Measurements from ENCODE around the gene LRFN2. TPM values are rescaled to one million over a fixed set of nuclear protein-coding genes. Genes with fewer than 3 reads are reported as not detected.

LRFN2 gene
- total and polyA plus RNA-seq, 2 of the 8 experiments (the other 6 are each of a cell fraction or from before 2014, with no cell fraction given) = 2.3 TPM

DNA sequence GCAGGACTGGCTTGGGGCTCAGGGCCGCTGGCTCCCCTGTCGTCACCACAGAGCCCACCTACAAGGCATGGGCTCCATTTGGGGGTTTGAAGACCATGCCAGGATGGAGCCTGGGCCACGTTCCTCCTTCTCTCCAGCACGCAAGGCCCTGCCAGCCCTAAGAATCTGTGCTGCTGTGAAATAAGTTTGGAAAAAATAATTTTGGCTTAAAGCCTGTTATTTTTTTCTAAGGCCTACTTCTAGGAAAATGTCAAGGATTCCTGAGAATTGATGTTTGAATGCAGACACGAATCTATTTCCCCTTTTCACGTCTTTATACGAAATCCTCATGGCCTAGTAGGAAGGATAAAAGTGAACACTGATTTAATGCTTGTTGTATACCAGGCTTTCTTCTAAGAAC, 107.5 kb downstream of the LRFN2 start:
- no peak overlapping the region for H2BK5ac ChIP-seq (ENCODE audit: low read depth, low read length)
- TF ChIP-seq CHD1 (IDR thresholded peaks at IDR 0.05; ENCODE audit: low read depth, low read length) = no peak
- TF ChIP-seq EGR1 (IDR thresholded peaks at IDR 0.05; ENCODE audit: borderline replicate concordance, low read depth, low read length) = no peak
- TF ChIP-seq NRF1 (IDR thresholded peaks at IDR 0.05; ENCODE audit: low read depth, low read length) = no peak
- TF ChIP-seq BACH1 (IDR thresholded peaks at IDR 0.05; ENCODE audit: low read length) = no peak
- no peak for TF ChIP-seq EZH2 (IDR thresholded peaks at IDR 0.05; ENCODE audit: low read depth, low read length, severe bottlenecking)
- TF ChIP-seq TBP (IDR thresholded peaks at IDR 0.05; ENCODE audit: low read depth, low read length) = no peak
- TF ChIP-seq KDM5A (IDR thresholded peaks at IDR 0.05; ENCODE audit: low read length) = no peak
- TF ChIP-seq MAX (IDR thresholded peaks at IDR 0.05) = no peak
- TF ChIP-seq SIRT6 (IDR thresholded peaks at IDR 0.05; ENCODE audit: low read length) = no peak
- TF ChIP-seq CEBPB (IDR thresholded peaks at IDR 0.05; ENCODE audit: low read depth, low read length) = no peak
- TF ChIP-seq TEAD4 (IDR thresholded peaks at IDR 0.05; ENCODE audit: low read depth, low read length) = no peak
- TF ChIP-seq TCF12 (IDR thresholded peaks at IDR 0.05; ENCODE audit: low read depth, low read length) = no peak
- no peak for TF ChIP-seq JUN (IDR thresholded peaks at IDR 0.05; ENCODE audit: low read depth, low read length)
- no peak for TF ChIP-seq RXRA (IDR thresholded peaks at IDR 0.05; ENCODE audit: insufficient read depth, low read depth, low read length)
- no peak for TF ChIP-seq CREB1 (IDR thresholded peaks at IDR 0.05)
- TF ChIP-seq, protein P1, sequence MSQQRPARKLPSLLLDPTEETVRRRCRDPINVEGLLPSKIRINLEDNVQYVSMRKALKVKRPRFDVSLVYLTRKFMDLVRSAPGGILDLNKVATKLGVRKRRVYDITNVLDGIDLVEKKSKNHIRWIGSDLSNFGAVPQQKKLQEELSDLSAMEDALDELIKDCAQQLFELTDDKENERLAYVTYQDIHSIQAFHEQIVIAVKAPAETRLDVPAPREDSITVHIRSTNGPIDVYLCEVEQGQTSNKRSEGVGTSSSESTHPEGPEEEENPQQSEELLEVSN (IDR thresholded peaks at IDR 0.05) = no peak

More for the DNA sequence above, 107.5 kb downstream of the LRFN2 start:
- H2BK20ac ChIP-seq (ENCODE audit: low read length) = no peak overlapping the region
- H3K79me2 ChIP-seq (ENCODE audit: control insufficient read depth in 1 of 2, insufficient read depth in 2 of 2, low read length in 2 of 2) = no peaks in the 10 kb centered on the region
- H4K91ac ChIP-seq (replicated peaks; ENCODE audit: insufficient read length, low read length) = no peak overlapping the region
- H2AK5ac ChIP-seq (ENCODE audit: low read depth, low read length) = no peak overlapping the region
- H3K14ac ChIP-seq (ENCODE audit: insufficient read length) = no peak overlapping the region
- FAIRE-seq = no peak
- ChIA-PET CTCF (ENCODE audit: partially characterized antibody) (interaction anchor here (1.2 to 2.6 kb wide), 3 partner anchors 23 to 151 kb away, joined by 3 to 9 read pairs (median 6); partner anchors contain the start of gene LRFN2), POLR2A (ENCODE audit: partially characterized antibody) (no interaction called here)
- DNase-seq (ENCODE audit: low read depth in 1 of 2, low spot score in 2 of 2) = no peak
- H2BK120ac ChIP-seq (replicated peaks; ENCODE audit: low read depth, low read length) = no peak overlapping the region
- WGBS, 2 experiments (ENCODE audit: extremely low coverage in 1 of 2, insufficient coverage in 1 of 2, insufficient read length in 1 of 2, insufficient replicate concordance in 2 of 2, low coverage in 1 of 2, low lambda C conversion rate in 2 of 2, missing lambda C conversion rate in 1 of 2) = 93% methylated on average over 6 of the region's 7 CpGs; no CpG with 5 or more reads in 1 of the 2 experiments
- H3K4me2 ChIP-seq (ENCODE audit: insufficient read depth in 1 of 2, low read depth in 2 of 2, low read length in 2 of 2) = no peak overlapping the region
- H3K27ac ChIP-seq (ENCODE audit: low read depth, low read length) = no peak overlapping the region
- H3K23ac ChIP-seq (ENCODE audit: insufficient read length) = no peak overlapping the region
- H3K4me1 ChIP-seq (replicated peaks in 1 of 4; ENCODE audit: control insufficient read depth in 3 of 4, insufficient read depth in 4 of 4, low read length in 3 of 4) = peaks cover 0 to 12% (median 8%) of the 10 kb centered on the region in 4 experiments; a peak in 5 of 7 replicates
- no peak overlapping the region for H2AFZ ChIP-seq (ENCODE audit: low read length)
- H3K23me2 ChIP-seq (ENCODE audit: low read depth, low read length) = no peaks in the 10 kb centered on the region; the same call in 1 of the 2 replicates
- peaks cover 0 to 2% of the 10 kb centered on the region in 2 experiments for H4K20me1 ChIP-seq (replicated peaks in 1 of 2; ENCODE audit: control insufficient read depth in 1 of 2, insufficient read depth in 2 of 2, low read length in 2 of 2)
- H3K56ac ChIP-seq (replicated peaks; ENCODE audit: insufficient read length, low read depth, low read length) = no peak overlapping the region
- no peak overlapping the region for H3K4ac ChIP-seq (replicated peaks; ENCODE audit: insufficient read length, low read depth, low read length)
- H3K36me3 ChIP-seq (ENCODE audit: control insufficient read depth in 2 of 4, insufficient read depth in 4 of 4, low read length in 3 of 4) = no peaks in the 10 kb centered on the region
- H4K8ac ChIP-seq (ENCODE audit: extremely low read depth, insufficient read depth, low read length) = no peak overlapping the region
- H3K9ac ChIP-seq (replicated peaks in 1 of 4; ENCODE audit: extremely low read depth in 1 of 4, low read depth in 3 of 4, low read length in 3 of 4) = no peak overlapping the region
- H2BK12ac ChIP-seq (ENCODE audit: low read depth, low read length) = no peak overlapping the region
- H3K79me1 ChIP-seq (ENCODE audit: low read depth, low read length) = no peaks in the 10 kb centered on the region; the same call in 1 of the 2 replicates
- H4K5ac ChIP-seq (ENCODE audit: insufficient read length, low read depth, low read length) = no peak overlapping the region
- no peaks in the 10 kb centered on the region for H3K9me3 ChIP-seq (ENCODE audit: insufficient read depth in 2 of 2, low read depth in 1 of 2, low read length in 1 of 2)
- no peak overlapping the region for H2BK15ac ChIP-seq (ENCODE audit: low read length)
- H3K4me3 ChIP-seq (ENCODE audit: extremely low read depth in 1 of 4, insufficient read depth in 2 of 4, low read depth in 3 of 4, low read length in 4 of 4) = no peak overlapping the region
- no peak overlapping the region for H3K18ac ChIP-seq (ENCODE audit: extremely low read depth, low read length)
- H3K27me3 ChIP-seq (replicated peaks in 1 of 4; ENCODE audit: control insufficient read depth in 3 of 4, extremely low read depth in 1 of 4, insufficient read depth in 3 of 4, low read length in 3 of 4) = peaks cover 0 to 2% (median 0%) of the 10 kb centered on the region in 4 experiments; a peak in 1 of 7 replicates

Measured in H1 (cell line).